Epithelial cell of esophagus (primary cell): ENCODE results near the gene NAPEPLD.

ENCODE experiments used
- DNase-seq: peaks from one replicate; pipeline ENCODE4 v3.0.0; 2010; ENCODE audit warnings: low read depth
- H3K4me3 ChIP-seq: 2 replicates; pipeline ENCODE4 v1.5.1; 2011; ENCODE audit warnings: mild to moderate bottlenecking, low read length, control low read depth
- CTCF ChIP-seq: IDR thresholded peaks from 2 replicates; pipeline ENCODE4 v1.5.1; 2011; ENCODE audit warnings: low read depth, mild to moderate bottlenecking, low read length, control low read depth, inconsistent platforms; ENCODE audit not compliant: insufficient read depth; ENCODE audit errors: missing control alignments

NAPEPLD gene

GRCh38 chr7:103142494-103142893 is 6.4 kb downstream of the NAPEPLD start:
- no peak overlapping the region for H3K4me3 ChIP-seq
- no peak for TF ChIP-seq CTCF
- peak; percentile 43 for DNase-seq

- no peak for TF ChIP-seq CTCF
- peak; percentile 29 for DNase-seq
- no peak overlapping the region for H3K4me3 ChIP-seq
Measured at GRCh38 chr7:103141753-103142404, 7.0 kb downstream of the NAPEPLD start.

- no peak for DNase-seq
- no peak overlapping the region for H3K4me3 ChIP-seq
- no peak for TF ChIP-seq CTCF
Measured at GRCh38 chr7:103140685-103141084, 8.2 kb downstream of the NAPEPLD start.

- no peak overlapping the region for H3K4me3 ChIP-seq
- no peak for TF ChIP-seq CTCF
- no peak for DNase-seq
Measured at GRCh38 chr7:103140061-103140460, 8.8 kb downstream of the NAPEPLD start.

- TF ChIP-seq CTCF, result no peak
- no peak overlapping the region for H3K4me3 ChIP-seq
- DNase-seq, result no peak
Measured at GRCh38 chr7:103134836-103135554, 13.9 kb downstream of the NAPEPLD start.

GRCh38 chr7:103132995-103133688 is 15.8 kb downstream of the NAPEPLD start:
- DNase-seq, result no peak
- no peak overlapping the region for H3K4me3 ChIP-seq
- no peak for TF ChIP-seq CTCF
